WI38 (cell line): ENCODE results near the gene FOSL2.

ENCODE experiments used
- H3K4me3 ChIP-seq: 2 replicates; pipeline ENCODE4 v1.5.1; 2011; ENCODE audit warnings: low read depth, mild to moderate bottlenecking, control low read depth, low read length
- TF ChIP-seq, protein P1 (sequence below): IDR thresholded peaks from 2 replicates; pipeline ENCODE4 v1.5.1; 2012; ENCODE audit warnings: low read depth, mild to moderate bottlenecking, control low read depth, low read length

FOSL2 gene

DNA sequence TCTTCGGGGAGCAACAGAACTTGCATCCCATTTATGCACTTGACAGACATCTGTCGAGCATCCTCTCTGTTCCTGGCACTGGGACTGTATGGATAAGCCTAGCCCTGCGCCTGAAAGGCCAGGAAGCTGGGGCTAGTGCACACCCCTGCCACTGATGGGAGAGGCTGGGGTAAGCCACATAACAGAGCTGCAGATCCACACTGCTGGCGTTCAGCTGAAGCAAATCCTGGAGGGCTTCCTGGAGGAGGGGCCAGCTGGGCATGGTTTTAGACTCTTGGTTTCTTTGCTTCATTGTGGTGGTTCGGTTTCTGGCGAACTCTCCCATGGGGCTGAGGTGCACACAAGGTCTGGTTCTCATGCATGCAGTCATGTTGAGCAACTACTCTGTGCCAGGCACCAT, 45.5 kb upstream of the FOSL2 start:
- TF ChIP-seq, protein P1, sequence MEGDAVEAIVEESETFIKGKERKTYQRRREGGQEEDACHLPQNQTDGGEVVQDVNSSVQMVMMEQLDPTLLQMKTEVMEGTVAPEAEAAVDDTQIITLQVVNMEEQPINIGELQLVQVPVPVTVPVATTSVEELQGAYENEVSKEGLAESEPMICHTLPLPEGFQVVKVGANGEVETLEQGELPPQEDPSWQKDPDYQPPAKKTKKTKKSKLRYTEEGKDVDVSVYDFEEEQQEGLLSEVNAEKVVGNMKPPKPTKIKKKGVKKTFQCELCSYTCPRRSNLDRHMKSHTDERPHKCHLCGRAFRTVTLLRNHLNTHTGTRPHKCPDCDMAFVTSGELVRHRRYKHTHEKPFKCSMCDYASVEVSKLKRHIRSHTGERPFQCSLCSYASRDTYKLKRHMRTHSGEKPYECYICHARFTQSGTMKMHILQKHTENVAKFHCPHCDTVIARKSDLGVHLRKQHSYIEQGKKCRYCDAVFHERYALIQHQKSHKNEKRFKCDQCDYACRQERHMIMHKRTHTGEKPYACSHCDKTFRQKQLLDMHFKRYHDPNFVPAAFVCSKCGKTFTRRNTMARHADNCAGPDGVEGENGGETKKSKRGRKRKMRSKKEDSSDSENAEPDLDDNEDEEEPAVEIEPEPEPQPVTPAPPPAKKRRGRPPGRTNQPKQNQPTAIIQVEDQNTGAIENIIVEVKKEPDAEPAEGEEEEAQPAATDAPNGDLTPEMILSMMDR, result no peak
- H3K4me3 ChIP-seq, result no peak overlapping the region

DNA sequence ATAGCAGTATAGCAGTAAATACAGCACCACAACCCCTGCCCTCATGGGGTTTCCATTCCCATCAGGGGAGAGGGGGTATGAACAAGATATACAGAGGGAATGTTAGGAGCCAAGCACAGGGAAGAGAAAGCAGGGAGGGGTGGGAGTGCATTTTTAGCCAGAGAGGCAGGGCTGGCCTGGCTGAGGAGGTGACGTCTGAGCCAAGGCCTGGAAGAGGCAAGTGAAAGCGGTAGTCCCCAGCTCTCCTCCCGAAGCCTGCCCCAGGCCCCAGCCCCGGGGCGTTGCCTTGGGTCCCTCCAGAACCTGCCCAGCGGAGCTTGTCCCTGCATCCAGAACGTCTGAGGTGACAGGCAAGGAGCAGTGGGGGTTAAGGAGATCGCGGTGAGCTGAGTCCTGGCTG, 45.1 kb upstream of the FOSL2 start:
- H3K4me3 ChIP-seq, result no peak overlapping the region
- TF ChIP-seq, protein P1, result no peak

DNA sequence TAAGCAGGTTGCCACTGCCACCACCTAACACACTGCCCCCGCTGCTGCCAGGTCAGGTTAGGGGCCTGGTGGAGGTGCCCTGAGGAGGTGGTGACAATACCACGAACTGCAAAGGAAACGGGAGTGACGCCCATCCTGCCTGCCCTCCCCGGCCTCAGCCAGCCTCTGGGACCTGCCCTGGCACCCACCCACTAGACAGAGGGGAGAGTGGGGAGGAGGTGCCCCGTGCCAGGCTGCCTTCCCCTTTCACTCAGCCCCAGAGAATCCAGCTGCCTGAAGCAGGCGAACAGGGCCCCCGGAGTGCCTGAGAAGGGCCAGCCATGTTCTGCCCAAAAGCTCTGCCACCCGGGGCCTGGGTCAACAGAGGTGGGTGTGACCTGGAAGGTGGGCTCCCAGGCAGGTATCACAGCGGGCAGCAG, 44.5 kb upstream of the FOSL2 start:
- no peak overlapping the region for H3K4me3 ChIP-seq
- TF ChIP-seq, protein P1, result no peak

DNA sequence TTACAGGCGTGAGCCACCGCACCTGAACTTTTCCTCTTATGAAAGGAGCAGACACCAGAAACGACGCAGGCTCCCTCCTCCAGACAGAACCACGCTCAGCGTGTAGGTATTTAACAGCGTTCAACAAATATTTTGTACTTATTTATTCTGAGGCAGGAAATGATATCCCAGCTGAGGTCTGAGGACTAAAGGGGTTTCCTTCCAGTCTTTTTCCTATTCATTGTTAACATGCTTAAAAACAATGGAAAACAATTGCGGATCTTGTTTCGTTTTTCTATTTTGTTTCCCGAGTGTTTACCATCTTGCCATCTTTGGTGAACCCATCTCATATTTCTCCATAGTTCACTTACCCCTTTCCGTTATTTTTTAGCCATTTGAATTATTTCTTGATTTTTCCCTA, 43.7 kb upstream of the FOSL2 start:
- TF ChIP-seq, protein P1, result no peak
- H3K4me3 ChIP-seq, result no peak overlapping the region

DNA sequence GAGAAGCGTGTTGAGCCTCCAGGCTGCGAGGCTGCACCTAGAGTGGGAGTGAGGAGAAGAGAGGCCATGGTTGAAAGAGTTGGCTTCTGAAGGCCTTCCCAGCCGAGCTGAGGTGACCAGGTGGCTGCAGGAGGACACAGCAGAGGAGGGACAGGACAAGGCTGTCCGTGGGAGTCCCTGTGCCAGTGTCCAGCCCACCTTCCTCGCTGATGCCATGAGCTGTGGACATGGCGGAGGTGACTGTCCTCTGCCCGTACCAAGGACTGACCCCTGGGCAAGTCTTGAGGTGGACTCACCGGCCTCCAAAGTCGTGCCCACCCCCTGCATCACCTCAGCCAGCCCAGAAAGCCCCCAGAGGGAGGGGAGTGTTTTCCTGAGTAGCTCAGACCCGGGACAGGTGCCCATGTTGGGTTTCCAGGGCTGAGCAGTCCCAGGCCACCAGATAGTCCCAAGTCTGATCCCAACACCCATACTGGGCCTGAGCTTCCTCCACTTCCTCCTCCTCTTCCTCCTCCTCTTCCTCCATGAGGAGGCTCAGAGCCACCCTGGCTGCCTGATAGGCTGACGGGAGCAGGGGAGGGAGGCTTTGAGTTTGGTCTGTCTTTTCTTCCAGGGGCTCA, 43.0 kb upstream of the FOSL2 start:
- no peak overlapping the region for H3K4me3 ChIP-seq
- TF ChIP-seq, protein P1, result no peak

DNA sequence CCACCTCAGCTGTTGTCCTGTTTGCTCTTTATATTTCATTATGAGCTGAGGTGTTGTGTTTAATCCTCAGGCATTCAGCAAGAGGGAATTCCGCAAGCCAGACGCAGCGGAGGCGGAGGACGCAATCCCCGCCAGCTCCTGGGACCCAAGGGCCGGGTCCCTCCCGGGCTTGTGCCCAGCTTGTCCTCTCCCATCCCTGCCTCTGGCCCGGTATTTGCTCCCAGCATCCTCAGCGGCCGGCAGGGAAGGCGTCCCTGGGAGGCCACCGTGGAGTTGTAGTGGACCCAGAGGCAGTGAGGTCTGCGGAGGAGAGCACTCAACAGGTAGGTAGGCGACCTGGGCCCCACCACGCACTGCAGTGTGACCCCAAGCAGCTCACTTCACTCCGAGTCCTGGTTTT, 42.5 kb upstream of the FOSL2 start:
- H3K4me3 ChIP-seq, result no peak overlapping the region
- TF ChIP-seq, protein P1, result no peak

DNA sequence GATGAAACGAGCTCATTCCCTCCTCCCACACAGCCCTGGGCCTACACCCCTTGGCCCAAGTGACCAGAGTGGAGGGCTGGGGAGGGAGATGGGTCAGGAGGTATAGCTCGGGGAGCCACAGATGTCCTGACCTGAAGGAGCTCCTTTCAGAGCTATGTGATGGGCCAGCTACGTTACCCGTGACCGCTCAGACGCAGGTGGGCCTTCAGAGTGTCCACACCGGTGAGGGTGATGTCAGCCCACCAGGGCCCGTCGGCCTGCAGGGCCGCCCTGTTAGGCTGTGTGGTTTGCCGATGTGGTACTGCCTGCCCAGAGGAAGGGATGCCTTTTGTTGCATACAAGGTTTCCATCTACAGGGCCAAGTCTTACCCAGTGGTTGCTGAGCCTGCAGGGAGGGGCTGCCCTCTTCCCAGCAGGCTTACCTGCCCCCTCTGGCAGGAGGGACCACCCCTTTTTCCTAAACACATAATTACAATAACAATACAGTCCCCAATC, 41.8 kb upstream of the FOSL2 start:
- H3K4me3 ChIP-seq, result no peak overlapping the region
- TF ChIP-seq, protein P1, result no peak
